ENCODE data around the gene TTC3.

The TTC3 gene

GRCh38 chr21:37248298-37248697 is 175.2 kb downstream of the TTC3 start:
- TF ChIP-seq CTCF (conservative IDR thresholded peaks at IDR 0.05): no peak
- no peak overlapping the region for H3K27ac ChIP-seq

GRCh38 chr21:37249112-37249904 is 176.3 kb downstream of the TTC3 start:
- TF ChIP-seq CTCF (conservative IDR thresholded peaks at IDR 0.05): no peak

GRCh38 chr21:37251294-37251634 is 178.2 kb downstream of the TTC3 start:
- no peak for TF ChIP-seq CTCF (conservative IDR thresholded peaks at IDR 0.05)
- H3K27ac ChIP-seq: no peak overlapping the region

More at GRCh38 chr21:37249112-37249904, 176.3 kb downstream of the TTC3 start:
- no peak overlapping the region for H3K27ac ChIP-seq
